SIG-M5 (cell line): ENCODE data around the gene F12.

ENCODE experiments used
- DNase-seq: peaks from one replicate; lab custom pipeline; 2025; lab: John Stamatoyannopoulos, UW

Gene F12

GRCh38 chr5:177355162-177355867 is 54.0 kb downstream of the F12 start:
- no peak for DNase-seq

- no peak for DNase-seq
Measured at GRCh38 chr5:177354711-177355110, 54.7 kb downstream of the F12 start.

GRCh38 chr5:177354256-177354655 is 55.1 kb downstream of the F12 start:
- no peak for DNase-seq

GRCh38 chr5:177353093-177353492 is 56.3 kb downstream of the F12 start:
- DNase-seq = no peak
